Mesothelial cell of epicardium (in vitro differentiated cells): ENCODE data around the gene CROCC2. TPM values are rescaled to one million over a fixed set of nuclear protein-coding genes. Genes with fewer than 3 reads are reported as not detected.
A peak's percentile ranks its signal among the peaks of the same experiment; 100 is the strongest.

ENCODE experiments used
- DNase-seq, 2 experiments: peaks; one replicate each; pipeline ENCODE4 v3.0.0; 2021; ENCODE audit warnings: low spot score in 2 of 2; ENCODE audit not compliant: unreplicated experiment in 2 of 2
- H3K27ac Mint-ChIP-seq: 2 replicates; pipeline ENCODE4 v1.8.0; 2021; ENCODE audit warnings: mixed read lengths
- H3K27me3 Mint-ChIP-seq: 2 replicates; pipeline ENCODE4 v1.8.0; 2021; ENCODE audit warnings: low read depth, mixed read lengths
- H3K36me3 Mint-ChIP-seq: 2 replicates; pipeline ENCODE4 v1.8.0; 2021; ENCODE audit warnings: mixed read lengths
- H3K4me1 Mint-ChIP-seq: 2 replicates; pipeline ENCODE4 v1.8.0; 2021; ENCODE audit warnings: mixed read lengths
- H3K4me3 Mint-ChIP-seq: 2 replicates; pipeline ENCODE4 v1.8.0; 2021; ENCODE audit warnings: mild to moderate bottlenecking, moderate library complexity, mixed read lengths
- H3K9me3 Mint-ChIP-seq: 2 replicates; pipeline ENCODE4 v1.8.0; 2021; ENCODE audit warnings: mixed read lengths
- CTCF ChIP-seq: fragments of 200-600 bp; sonication (generic); IDR thresholded peaks from one replicate; pipeline ENCODE4 v1.5.0; 2021; ENCODE audit warnings: antibody characterized with exemption; ENCODE audit not compliant: unreplicated experiment
- total RNA-seq: library from RNA; stranded (reverse); gene quantifications from 3 replicates; pipeline ENCODE4 v1.2.1, GENCODE V29; 2021

CROCC2 gene
- total RNA-seq, 1 donor from 2014 or later = 0.16 TPM

- no peaks in the 10 kb centered on the region for H3K9me3 Mint-ChIP-seq
- peaks cover 17% of the 10 kb centered on the region for H3K27me3 Mint-ChIP-seq
- H3K4me3 Mint-ChIP-seq = no peak overlapping the region
- no peak overlapping the region for H3K27ac Mint-ChIP-seq
- no peaks in the 10 kb centered on the region for H3K4me1 Mint-ChIP-seq
- no peaks in the 10 kb centered on the region for H3K36me3 Mint-ChIP-seq
- DNase-seq = peak; percentile 12 to 36
- no peak for TF ChIP-seq CTCF
Measured at GRCh38 chr2:240925568-240926515, 19.7 kb downstream of the CROCC2 start.

DNA sequence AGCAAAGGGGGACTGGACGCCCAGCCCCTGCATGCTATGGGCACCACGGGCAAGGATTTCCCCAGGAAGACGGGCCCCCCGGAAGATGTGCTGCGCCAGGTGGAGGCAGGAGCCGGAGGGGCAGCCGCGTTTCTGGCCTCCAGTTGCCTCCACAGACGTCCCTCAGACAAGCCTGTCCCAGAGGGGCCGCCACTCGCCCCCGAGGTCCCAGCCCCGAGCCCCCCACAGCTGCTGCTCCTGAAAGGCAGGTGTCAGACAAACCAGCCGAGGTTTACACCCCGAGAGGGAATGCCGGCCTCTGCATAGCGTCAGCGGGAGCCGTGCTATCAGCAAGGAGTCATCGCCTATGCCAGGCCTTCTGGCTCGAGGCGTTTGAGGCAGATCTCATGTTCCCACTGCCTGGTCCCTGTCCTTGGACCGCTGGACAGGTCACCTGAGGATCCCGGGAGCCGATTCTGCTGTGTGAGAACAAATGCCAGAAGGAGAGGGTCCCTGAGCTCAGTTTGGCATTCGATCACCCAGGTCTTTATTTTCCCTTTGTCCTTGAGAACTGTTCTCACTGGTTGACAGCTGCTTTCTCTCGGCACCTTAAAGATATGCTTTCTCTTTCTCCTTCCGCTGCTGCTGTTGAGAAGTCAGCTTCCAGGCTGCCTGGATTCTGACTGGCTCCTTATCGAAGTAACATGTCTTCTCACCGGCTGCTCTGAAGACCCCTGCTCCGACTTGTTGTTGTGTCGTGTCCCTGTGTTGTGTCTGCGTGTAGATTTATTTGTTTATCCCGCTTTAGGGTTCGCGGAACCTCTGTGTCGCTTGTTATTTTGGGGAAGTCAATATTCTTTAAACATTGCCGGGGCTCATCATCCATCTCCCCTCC is 20.6 kb downstream of the CROCC2 start:
- peak; percentile 18 to 38 for DNase-seq
- Mint-ChIP-seq H3K4me3 (no peak overlapping the region), H3K9me3 (no peaks in the 10 kb centered on the region), H3K36me3 (no peaks in the 10 kb centered on the region), H3K27ac (no peak overlapping the region), H3K4me1 (no peaks in the 10 kb centered on the region), H3K27me3 (peaks cover 17% of the 10 kb centered on the region)
- TF ChIP-seq CTCF = no peak

DNA sequence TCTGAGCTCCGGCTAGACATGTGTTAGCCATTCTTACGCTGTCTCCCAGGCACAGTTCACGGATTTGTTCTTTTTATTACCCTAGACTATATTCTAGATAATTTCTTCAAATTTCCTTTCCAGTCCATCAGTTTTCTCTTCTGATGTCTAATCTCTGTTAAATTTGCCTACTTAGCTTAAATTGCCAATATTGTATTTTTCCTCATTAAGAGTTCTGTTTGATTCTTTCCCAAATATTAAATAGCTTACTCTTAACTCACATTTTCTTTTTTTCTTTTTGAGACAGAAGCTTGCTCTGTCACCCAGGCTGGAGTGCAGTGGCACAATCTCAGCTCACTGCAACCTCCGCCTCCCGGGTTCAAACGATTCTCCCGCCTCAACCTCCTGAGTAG is 21.2 kb downstream of the CROCC2 start:
- Mint-ChIP-seq H3K27ac (no peak overlapping the region), H3K4me3 (no peak overlapping the region), H3K4me1 (no peaks in the 10 kb centered on the region), H3K27me3 (peaks cover 17% of the 10 kb centered on the region), H3K9me3 (no peaks in the 10 kb centered on the region), H3K36me3 (no peaks in the 10 kb centered on the region)
- no peak for DNase-seq
- TF ChIP-seq CTCF = no peak

- Mint-ChIP-seq H3K4me1 (no peaks in the 10 kb centered on the region), H3K9me3 (no peaks in the 10 kb centered on the region), H3K36me3 (no peaks in the 10 kb centered on the region), H3K27me3 (peaks cover 17% of the 10 kb centered on the region), H3K4me3 (no peak overlapping the region), H3K27ac (no peak overlapping the region)
- DNase-seq = peak in 1 of 2 experiments; percentile 32
- TF ChIP-seq CTCF = no peak
Measured at GRCh38 chr2:240928476-240929363, 22.6 kb downstream of the CROCC2 start.

DNA sequence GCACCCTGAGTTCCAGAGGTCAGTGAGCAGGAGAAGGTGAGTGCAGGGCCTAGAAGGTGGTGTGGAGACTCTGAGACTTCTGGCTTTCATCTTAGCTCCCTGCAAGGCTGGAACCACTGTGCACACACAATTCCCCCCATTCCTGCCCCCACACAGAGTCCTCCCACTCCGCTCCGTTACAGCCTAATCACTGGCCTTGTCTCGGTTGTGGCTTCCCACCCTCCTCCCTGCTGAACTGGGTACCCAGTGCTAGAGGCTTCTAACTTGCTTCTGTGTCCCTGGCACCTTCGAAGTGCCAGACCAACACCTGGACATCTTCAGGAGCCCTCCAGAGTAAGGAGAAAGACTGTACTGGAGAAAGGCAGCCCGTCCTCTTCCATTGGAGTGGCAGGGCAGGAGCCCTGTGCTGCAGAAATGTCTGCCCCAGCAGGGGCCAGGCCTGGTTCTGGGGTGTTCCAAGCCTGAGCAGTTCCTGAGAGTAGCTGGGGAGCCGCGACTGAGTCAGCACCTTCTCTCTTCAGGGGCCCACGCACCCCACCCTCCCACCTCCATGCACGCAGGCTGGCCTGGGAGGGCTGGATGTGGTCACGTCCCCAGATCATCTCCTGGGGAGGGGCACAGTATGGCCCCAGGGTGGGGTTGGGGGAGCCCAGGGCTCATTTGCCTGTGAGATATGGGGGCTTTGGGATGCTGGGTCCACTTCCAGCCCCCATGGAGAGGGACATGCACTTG is 23.4 kb downstream of the CROCC2 start:
- no peak for TF ChIP-seq CTCF
- Mint-ChIP-seq H3K9me3 (no peaks in the 10 kb centered on the region), H3K27me3 (peaks cover 17% of the 10 kb centered on the region), H3K36me3 (no peaks in the 10 kb centered on the region), H3K4me1 (no peaks in the 10 kb centered on the region), H3K27ac (no peak overlapping the region), H3K4me3 (no peak overlapping the region)
- DNase-seq = peak; percentile 13 to 33
